H9 (cell line): Measurements from ENCODE around the gene CCDC74B. TPM values are rescaled to one million over a fixed set of nuclear protein-coding genes. Genes with fewer than 3 reads are reported as not detected.
A peak's percentile ranks its signal among the peaks of the same experiment; 100 is the strongest.
"Not testable (repeated sequence)": the region's sequence is repeated elsewhere in the genome, so short reads cannot be mapped to it uniquely, and the experiment has no call there.

ENCODE experiments used
- DNase-seq: peaks from one replicate; pipeline ENCODE4 v3.0.0-alpha.2; 2017
- H2AFZ ChIP-seq: one replicate; pipeline ENCODE4 v1.6.1; 2013; ENCODE audit warnings: mild to moderate bottlenecking, low read length, control low read depth, moderate library complexity
- H2AK5ac ChIP-seq: 2 replicates; pipeline ENCODE4 v1.6.1; 2013; ENCODE audit warnings: low read length, control low read depth, mixed read lengths; ENCODE audit not compliant: insufficient read length
- H2BK120ac ChIP-seq: one replicate; pipeline ENCODE4 v1.6.1; 2013; ENCODE audit warnings: low read depth, mild to moderate bottlenecking, low read length, control low read depth, inconsistent platforms; ENCODE audit not compliant: poor library complexity, severe bottlenecking
- H2BK12ac ChIP-seq: 2 replicates; pipeline ENCODE4 v1.6.1; 2013; ENCODE audit warnings: low read length, control low read depth, mixed read lengths, low read depth; ENCODE audit not compliant: insufficient read length
- H2BK15ac ChIP-seq: 2 replicates; pipeline ENCODE4 v1.6.1; 2013; ENCODE audit warnings: low read depth, low read length, control low read depth
- H2BK20ac ChIP-seq: one replicate; pipeline ENCODE4 v1.6.1; 2013; ENCODE audit warnings: low read depth, mild to moderate bottlenecking, low read length, control low read depth, inconsistent platforms; ENCODE audit not compliant: poor library complexity, severe bottlenecking
- H2BK5ac ChIP-seq: 2 replicates; pipeline ENCODE4 v1.6.1; 2013; ENCODE audit warnings: low read length, control low read depth, mixed read lengths; ENCODE audit not compliant: insufficient read length
- H3K14ac ChIP-seq: 2 replicates; pipeline ENCODE4 v1.6.1; 2013; ENCODE audit warnings: low read length, control low read depth; ENCODE audit not compliant: insufficient read depth
- H3K18ac ChIP-seq: 2 replicates; pipeline ENCODE4 v1.6.1; 2013; ENCODE audit warnings: low read depth, mild to moderate bottlenecking, mixed read lengths, low read length, control low read depth; ENCODE audit not compliant: insufficient read length
- H3K23ac ChIP-seq: 2 replicates; pipeline ENCODE4 v1.6.1; 2013; ENCODE audit warnings: low read length, control low read depth, mixed read lengths, low read depth; ENCODE audit not compliant: insufficient read length
- H3K23me2 ChIP-seq: 2 replicates; pipeline ENCODE4 v1.6.1; 2013; ENCODE audit warnings: low read depth, mild to moderate bottlenecking, mixed read lengths, low read length, control low read depth; ENCODE audit not compliant: insufficient read length, poor library complexity, severe bottlenecking
- H3K27ac ChIP-seq: 2 replicates; pipeline ENCODE4 v1.5.1; 2013; ENCODE audit warnings: low read length, control low read depth, mixed read lengths, low read depth; ENCODE audit not compliant: insufficient read length
- H3K27me3 ChIP-seq: 2 replicates; pipeline ENCODE4 v1.6.1; 2013; ENCODE audit warnings: low read length, control low read depth, inconsistent platforms; ENCODE audit not compliant: insufficient read depth
- H3K4ac ChIP-seq: 2 replicates; pipeline ENCODE4 v1.6.1; 2013; ENCODE audit warnings: low read depth, mild to moderate bottlenecking, control low read depth, inconsistent platforms, low read length, moderate library complexity
- H3K4me1 ChIP-seq: 2 replicates; pipeline ENCODE4 v1.6.1; 2013; ENCODE audit warnings: low read length, control low read depth, inconsistent platforms; ENCODE audit not compliant: insufficient read depth
- H3K4me2 ChIP-seq: 2 replicates; pipeline ENCODE4 v1.6.1; 2013; ENCODE audit warnings: low read length, control low read depth, mixed read lengths; ENCODE audit not compliant: insufficient read length, insufficient read depth
- H3K56ac ChIP-seq: 2 replicates; pipeline ENCODE4 v1.6.1; 2013; ENCODE audit warnings: low read depth, mild to moderate bottlenecking, mixed read lengths, low read length, control low read depth; ENCODE audit not compliant: insufficient read length
- H3K79me1 ChIP-seq: 2 replicates; pipeline ENCODE4 v1.6.1; 2013; ENCODE audit warnings: low read depth, mild to moderate bottlenecking, moderate library complexity, low read length, control low read depth, inconsistent platforms; ENCODE audit not compliant: insufficient read depth, poor library complexity, severe bottlenecking
- H3K79me2 ChIP-seq: 2 replicates; pipeline ENCODE4 v1.6.1; 2013; ENCODE audit warnings: low read length, control low read depth, inconsistent platforms; ENCODE audit not compliant: insufficient read depth
- H3K9ac ChIP-seq: 2 replicates; pipeline ENCODE4 v1.6.1; 2013; ENCODE audit warnings: low read length, control low read depth, mixed read lengths; ENCODE audit not compliant: insufficient read length; ENCODE audit errors: extremely low read depth
- H3K9me3 ChIP-seq: one replicate; pipeline ENCODE4 v1.6.1; 2013; ENCODE audit warnings: low read depth, low read length, inconsistent platforms; ENCODE audit not compliant: control insufficient read depth
- H3T11ph ChIP-seq: one replicate; pipeline ENCODE4 v1.6.1; 2013; ENCODE audit warnings: mild to moderate bottlenecking, low read length, control low read depth, inconsistent platforms
- H4K20me1 ChIP-seq: one replicate; pipeline ENCODE4 v1.6.1; 2013; ENCODE audit not compliant: control insufficient read depth, insufficient read length, insufficient read depth
- H4K5ac ChIP-seq: 2 replicates; pipeline ENCODE4 v1.6.1; 2013; ENCODE audit warnings: low read depth, mild to moderate bottlenecking, mixed read lengths, low read length, control low read depth; ENCODE audit not compliant: insufficient read length
- H4K8ac ChIP-seq: replicated peaks from 2 replicates; pipeline ENCODE4 v1.6.1; 2013; ENCODE audit warnings: low read length, control low read depth, mixed read lengths, low read depth; ENCODE audit not compliant: insufficient read length
- H4K91ac ChIP-seq: 2 replicates; pipeline ENCODE4 v1.6.1; 2013; ENCODE audit warnings: low read depth, mild to moderate bottlenecking, moderate library complexity, mixed read lengths, low read length, control low read depth; ENCODE audit not compliant: insufficient read length
- H3K27ac Mint-ChIP-seq, 3 experiments: 2 replicates in 2 of 3; 3 replicates in 1 of 3; pipeline ENCODE4 v1.8.0; 2020 to 2021; ENCODE audit warnings: mixed read lengths in 3 of 3, mild to moderate bottlenecking in 1 of 3, moderate library complexity in 1 of 3
- H3K27me3 Mint-ChIP-seq: 2 replicates; pipeline ENCODE4 v1.8.0; 2021; ENCODE audit warnings: low read depth, mild to moderate bottlenecking, moderate library complexity, mixed read lengths
- H3K36me3 Mint-ChIP-seq, 3 experiments: 2 replicates in 2 of 3; 3 replicates in 1 of 3; pipeline ENCODE4 v1.8.0; 2020 to 2021; ENCODE audit warnings: low read depth in 3 of 3, mixed read lengths in 3 of 3; ENCODE audit not compliant: insufficient read depth in 1 of 3
- H3K4me1 Mint-ChIP-seq, 2 experiments: 2 replicates each; pipeline ENCODE4 v1.8.0; 2020; ENCODE audit warnings: mixed read lengths in 2 of 2
- H3K4me3 Mint-ChIP-seq, 2 experiments: 2 replicates in 1 of 2; 3 replicates in 1 of 2; pipeline ENCODE4 v1.8.0; 2020 to 2021; ENCODE audit warnings: mild to moderate bottlenecking in 2 of 2, mixed read lengths in 2 of 2, moderate library complexity in 1 of 2
- H3K9me3 Mint-ChIP-seq, 2 experiments: 2 replicates in 1 of 2; 3 replicates in 1 of 2; pipeline ENCODE4 v1.8.0; 2020; ENCODE audit warnings: mild to moderate bottlenecking in 2 of 2, mixed read lengths in 2 of 2, moderate library complexity in 1 of 2
- CTCF ChIP-seq: fragments of 200-600 bp; sonication (generic); conservative IDR thresholded peaks from 3 replicates; pipeline ENCODE4 v1.8.0; 2021; ENCODE audit warnings: antibody characterized with exemption, mild to moderate bottlenecking
- WGBS: extraction: QIAGEN DNeasy Blood & Tissue Kit; methylation state at CpG from one replicate; pipeline ENCODE4 v1.1.7; 2013; ENCODE audit warnings: missing lambda C conversion rate, low lambda C conversion rate, mixed read lengths; ENCODE audit not compliant: insufficient read length; ENCODE audit errors: extremely low coverage; 5-methylcytosine and 5-hydroxymethylcytosine counted together
- total RNA-seq: library from RNA; stranded (reverse); gene quantifications from 2 replicates; pipeline ENCODE4 v1.2.1, GENCODE V29; 2021

CCDC74B gene
- total RNA-seq, 1 experiment from 2014 or later = 6.7 TPM

DNA sequence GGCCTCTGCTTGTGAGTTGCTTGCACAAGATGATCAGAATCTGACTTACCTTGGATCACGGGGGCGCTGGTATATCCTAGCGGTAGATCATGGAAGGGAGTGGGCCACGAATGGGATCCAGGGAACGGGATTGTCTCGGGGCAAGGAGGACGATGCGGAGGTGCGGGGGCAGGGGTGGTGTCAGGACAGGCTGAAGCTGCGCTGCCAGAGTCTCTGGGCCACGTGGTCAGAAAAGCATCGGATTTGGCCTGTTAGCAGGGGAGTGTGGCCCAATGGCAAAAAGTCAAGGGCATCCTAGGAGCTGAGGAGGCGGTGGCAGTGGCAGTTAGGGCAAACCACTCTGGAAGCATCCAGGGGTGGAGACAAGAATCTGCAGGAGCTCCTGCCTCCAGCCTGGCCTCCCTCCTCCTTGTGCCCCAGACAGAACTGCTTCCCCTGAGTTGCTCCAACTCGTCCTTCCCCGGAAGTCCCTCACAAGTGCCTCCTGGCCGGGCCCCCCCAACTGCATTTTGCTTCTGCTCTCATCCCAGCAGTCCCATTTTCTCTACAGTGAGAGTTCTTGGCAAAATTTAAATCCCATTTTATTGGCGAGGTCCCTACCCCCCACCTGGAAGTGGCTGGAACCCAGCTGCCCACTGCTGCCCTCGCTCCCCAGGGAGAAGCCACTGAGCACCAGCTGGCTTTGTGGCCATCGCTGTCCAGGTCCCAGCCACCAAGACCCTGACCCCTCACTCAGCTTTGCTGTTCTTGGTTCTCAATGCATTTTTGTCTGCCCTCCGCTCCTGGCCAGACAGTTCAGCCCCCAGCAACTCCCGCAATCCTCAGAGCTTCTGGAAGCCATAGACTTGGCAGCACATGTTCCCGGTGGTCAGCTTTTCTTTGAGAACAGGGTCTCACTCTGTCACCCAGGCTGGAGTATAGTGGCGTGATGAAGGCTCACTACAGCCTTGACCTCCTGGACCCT, 5.6 kb upstream of the CCDC74B start:
- Histone ChIP-seq H3K4me1 (no peaks in the 10 kb centered on the region), H3K27me3 (no peaks in the 10 kb centered on the region), H4K8ac (no peak overlapping the region), H3K9ac (no peak overlapping the region), H4K20me1 (no peaks in the 10 kb centered on the region), H2AFZ (no peak overlapping the region), H3K23ac (no peak overlapping the region), H3K79me2 (no peaks in the 10 kb centered on the region), H3K4ac (no peak overlapping the region), H4K91ac (no peak overlapping the region), H3K14ac (no peak overlapping the region), H2BK120ac (no peak overlapping the region), H2BK5ac (no peak overlapping the region), H2BK20ac (no peak overlapping the region), H3K56ac (no peak overlapping the region), H3K79me1 (no peaks in the 10 kb centered on the region), H3K18ac (no peak overlapping the region), H3T11ph (no peak overlapping the region), H3K23me2 (no peaks in the 10 kb centered on the region), H2AK5ac (no peak overlapping the region), H2BK15ac (no peak overlapping the region), H3K27ac (no peak overlapping the region), H3K4me2 (no peak overlapping the region), H4K5ac (no peak overlapping the region), H2BK12ac (no peak overlapping the region), H3K9me3 (no peaks in the 10 kb centered on the region)
- no CpG with 5 or more reads among the region's 23 CpGs for WGBS
- Mint-ChIP-seq H3K27me3 (0 out of 2 replicates have a peak, but pooled peaks cover 2% of the 10 kb centered on the region), H3K36me3 (peaks cover 4 to 29% (median 27%) of the 10 kb centered on the region in 3 experiments; a peak in 6 of 7 replicates), H3K4me1 (peaks cover 0 to 5% of the 10 kb centered on the region in 2 experiments; a peak in 2 of 4 replicates), H3K27ac (peak overlapping the region in 2 of 3 experiments; percentile 44 to 63; a peak in 2 of 7 replicates), H3K4me3 (no peak overlapping the region), H3K9me3 (no peaks in the 10 kb centered on the region)
- TF ChIP-seq CTCF = no peak
- DNase-seq = no peak

GRCh38 chr2:130148515-130148914, 3.6 kb upstream of the CCDC74B start:
- not testable (repeated sequence) for H4K8ac ChIP-seq, H3K18ac ChIP-seq, H3T11ph ChIP-seq, H3K27ac ChIP-seq, H2AK5ac ChIP-seq, H2BK12ac ChIP-seq, H2BK120ac ChIP-seq, H3K23me2 ChIP-seq, H3K79me1 ChIP-seq, H3K4me1 ChIP-seq, H3K23ac ChIP-seq, H4K20me1 ChIP-seq, H3K4me1 Mint-ChIP-seq, H3K9ac ChIP-seq, H3K27me3 ChIP-seq, H2BK5ac ChIP-seq, H4K5ac ChIP-seq, H3K4me2 ChIP-seq, H3K56ac ChIP-seq, H3K4ac ChIP-seq, H3K79me2 ChIP-seq, H3K9me3 ChIP-seq, H3K27me3 Mint-ChIP-seq, H4K91ac ChIP-seq, H3K14ac ChIP-seq, H3K4me3 Mint-ChIP-seq, H2AFZ ChIP-seq, H3K9me3 Mint-ChIP-seq, DNase-seq, H2BK15ac ChIP-seq, H2BK20ac ChIP-seq
- 0 out of 7 replicates have a peak overlapping the region, but pooled peaks of 1 of the 3 experiments have one; percentile 42 for H3K27ac Mint-ChIP-seq
- no CpG with 5 or more reads among the region's 6 CpGs for WGBS
- H3K36me3 Mint-ChIP-seq = peaks cover 4 to 17% (median 11%) of the 10 kb centered on the region in 3 experiments; a peak in 6 of 7 replicates
